B cell (primary cell): Measurements from ENCODE around the gene MARCHF4. TPM values are rescaled to one million over a fixed set of nuclear protein-coding genes. Genes with fewer than 3 reads are reported as not detected.

ENCODE experiments used
- ATAC-seq: fragments of 200-7000 bp; cut with Tn5 transposase; one replicate; pipeline ENCODE4 v1.10.0; 2021; ENCODE audit warnings: low read depth, mild to moderate bottlenecking, moderate number of reproducible peaks, moderate library complexity
- CTCF ChIA-PET: fragments of 350-600 bp; sonication (Branson Sonifier 250); formaldehyde crosslinking; loops from one replicate; lab custom pipeline; 2021; ENCODE audit warnings: antibody characterized with exemption, inconsistent platforms; lab: Charles Lee
- POLR2A ChIA-PET: fragments of 350-600 bp; sonication (Branson Sonifier 250); formaldehyde crosslinking; loops from one replicate; lab custom pipeline; 2021; ENCODE audit warnings: antibody characterized with exemption; lab: Charles Lee
- DNase-seq: peaks from one replicate; pipeline ENCODE4 v3.0.0; 2013
- H2AFZ ChIP-seq: 2 replicates; pipeline ENCODE4 v1.6.1; 2012; ENCODE audit warnings: mild to moderate bottlenecking, low read depth, low read length; ENCODE audit not compliant: insufficient read depth, poor library complexity, severe bottlenecking
- H3K27ac ChIP-seq, 2 donors: 1 replicate in 1 of 2; 2 replicates in 1 of 2; pipeline ENCODE4 v1.5.1; 2012 to 2013; ENCODE audit warnings: low read length in 2 of 2, mild to moderate bottlenecking in 2 of 2, moderate library complexity in 1 of 2
- H3K27me3 ChIP-seq, 4 experiments: fragments of 200-600 bp in 1 of 4; sonication (generic) in 1 of 4; replicated peaks in 1 of 4; 1 replicate in 2 of 4; 2 replicates in 2 of 4; pipeline versions ENCODE4 v1.6.1 to v1.7.0; 2013 to 2016; ENCODE audit warnings: low read length in 3 of 4, mild to moderate bottlenecking in 2 of 4, mixed read lengths in 1 of 4, moderate library complexity in 1 of 4; ENCODE audit not compliant: insufficient read depth in 4 of 4, control insufficient read depth in 3 of 4; ENCODE audit errors: control extremely low read depth in 1 of 4
- H3K36me3 ChIP-seq, 2 experiments: replicated peaks in 1 of 2; 1 replicate in 1 of 2; 2 replicates in 1 of 2; pipeline versions ENCODE4 v1.6.1 to v1.7.1; 2013; ENCODE audit warnings: low read length in 1 of 2; ENCODE audit not compliant: insufficient read depth in 2 of 2, control insufficient read depth in 1 of 2; ENCODE audit errors: control extremely low read depth in 1 of 2, extremely low read depth in 1 of 2
- H3K4me1 ChIP-seq, 2 donors: fragments of 200-600 bp in 1 of 2; sonication (generic) in 1 of 2; 1 replicate in 1 of 2; 2 replicates in 1 of 2; pipeline versions ENCODE4 v1.5.1 to v1.6.1; 2013 to 2017; ENCODE audit warnings: low read length in 2 of 2; ENCODE audit not compliant: control insufficient read depth in 2 of 2, insufficient read depth in 2 of 2
- H3K4me2 ChIP-seq: replicated peaks from 2 replicates; pipeline ENCODE3; 2012; ENCODE audit warnings: mild to moderate bottlenecking, low read depth, low read length; ENCODE audit not compliant: poor library complexity, severe bottlenecking
- H3K4me3 ChIP-seq, 5 experiments: fragments of 200-600 bp in 1 of 5; sonication (generic) in 1 of 5; 1 replicate in 3 of 5; 2 replicates in 2 of 5; pipeline versions ENCODE4 v1.5.1 to v1.7.0; 2011 to 2016; ENCODE audit warnings: low read length in 4 of 5, mild to moderate bottlenecking in 4 of 5, low read depth in 2 of 5, control low read depth in 1 of 5, moderate library complexity in 1 of 5; ENCODE audit not compliant: insufficient read depth in 1 of 5; ENCODE audit errors: control extremely low read depth in 1 of 5, extremely low read depth in 1 of 5
- H3K79me2 ChIP-seq: fragments of 200-600 bp; sonication (generic); one replicate; pipeline ENCODE4 v1.6.0; 2016; ENCODE audit warnings: low read length; ENCODE audit not compliant: control insufficient read depth, insufficient read depth
- H3K9ac ChIP-seq: fragments of 200-600 bp; sonication (generic); 2 replicates; pipeline ENCODE4 v1.6.1; 2017; ENCODE audit warnings: mild to moderate bottlenecking, low read length, moderate library complexity
- H3K9me3 ChIP-seq, 3 donors: one replicate each; pipeline versions ENCODE4 v1.6.1 to v1.7.1; 2013; ENCODE audit warnings: low read length in 2 of 3; ENCODE audit not compliant: control insufficient read depth in 2 of 3, insufficient read depth in 1 of 3; ENCODE audit errors: control extremely low read depth in 1 of 3
- H4K20me1 ChIP-seq: 2 replicates; pipeline ENCODE4 v1.6.0; 2012; ENCODE audit warnings: mild to moderate bottlenecking, low read length; ENCODE audit not compliant: insufficient read depth, control insufficient read depth, poor library complexity, severe bottlenecking
- H3K27ac Mint-ChIP-seq: one replicate; pipeline ENCODE4 v1.8.0; 2021; ENCODE audit warnings: mixed read lengths
- H3K27me3 Mint-ChIP-seq: one replicate; pipeline ENCODE4 v1.8.0; 2021; ENCODE audit warnings: mixed read lengths
- H3K4me1 Mint-ChIP-seq: one replicate; pipeline ENCODE4 v1.8.0; 2021; ENCODE audit warnings: mixed read lengths
- H3K4me3 Mint-ChIP-seq: one replicate; pipeline ENCODE4 v1.8.0; 2021; ENCODE audit warnings: mixed read lengths
- H3K9me3 Mint-ChIP-seq: one replicate; pipeline ENCODE4 v1.8.0; 2022; ENCODE audit warnings: mixed read lengths; ENCODE audit not compliant: insufficient read depth
- CTCF ChIP-seq: fragments of 200-600 bp; IDR thresholded peaks from one replicate; pipeline ENCODE4 v1.8.0; 2022; ENCODE audit warnings: antibody characterized with exemption, mild to moderate bottlenecking
- EZH2 ChIP-seq: IDR thresholded peaks from 2 replicates; pipeline ENCODE4 v1.6.1; 2012; ENCODE audit warnings: borderline replicate concordance, low read depth, mild to moderate bottlenecking, moderate library complexity, low read length; ENCODE audit not compliant: insufficient read depth, poor library complexity, severe bottlenecking
- WGBS: methylation state at CpG from one replicate; pipeline ENCODE4 v1.1.5; 2013; ENCODE audit warnings: missing lambda C conversion rate; ENCODE audit not compliant: insufficient coverage; 5-methylcytosine and 5-hydroxymethylcytosine counted together
- intact Hi-C: fragments of 100-400 bp; cut with micrococcal nuclease; formaldehyde crosslinking; loops from one replicate; pipeline ENCODE4 v1.10.0; 2022
- polyA plus RNA-seq: library from polyadenylated mRNA; depleted of rRNA; stranded (reverse); fragments of >200 nt; gene quantifications from 2 replicates; pipeline ENCODE4 v1.2.3, GENCODE V29; 2012
- small RNA-seq: library from RNA; depleted of rRNA; stranded (forward); fragments of <200 nt; gene quantifications from one replicate; pipeline ENCODE3, GENCODE V24; 2012; ENCODE audit warnings: low replicate concordance, low read depth; ENCODE audit not compliant: insufficient read length
- total RNA-seq, 2 donors: library from RNA; stranded (reverse); fragments of 120-200 nt in 1 of 2; gene quantifications; 1 replicate in 1 of 2; 2 replicates in 1 of 2; pipeline versions ENCODE4 v1.2.3 to v1.2.4, GENCODE V29; 2013 to 2022

Gene MARCHF4
- total and polyA plus RNA-seq, 2 donors (not counting 1 experiment from before 2014, with no cell fraction given) = not detected

- intact Hi-C loops = no loop called here
- ChIA-PET POLR2A (no interaction called here), CTCF (no interaction called here)
- peaks cover 0 to 4% (median 0%) of the 10 kb centered on the region in 4 experiments for H3K27me3 ChIP-seq
- no peak overlapping the region for H2AFZ ChIP-seq
- Mint-ChIP-seq H3K27ac (no peak overlapping the region), H3K9me3 (no peaks in the 10 kb centered on the region), H3K4me3 (no peak overlapping the region), H3K27me3 (no peaks in the 10 kb centered on the region), H3K4me1 (no peaks in the 10 kb centered on the region)
- no peaks in the 10 kb centered on the region for H3K36me3 ChIP-seq
- H3K9ac ChIP-seq = no peak overlapping the region
- no peak for TF ChIP-seq CTCF
- TF ChIP-seq EZH2 = no peak
- no peaks in the 10 kb centered on the region for H4K20me1 ChIP-seq
- no peaks in the 10 kb centered on the region for H3K79me2 ChIP-seq
- no peaks in the 10 kb centered on the region for H3K9me3 ChIP-seq
- ATAC-seq (no peak), DNase-seq (no peak)
- no peak overlapping the region for H3K27ac ChIP-seq
- H3K4me3 ChIP-seq = no peak overlapping the region
- 100% methylated on average over 2 of the region's 5 CpGs for WGBS
- no peak overlapping the region for H3K4me2 ChIP-seq
- H3K4me1 ChIP-seq = no peaks in the 10 kb centered on the region
Observed at GRCh38 chr2:216328347-216328746, 43.9 kb downstream of the MARCHF4 start.

GRCh38 chr2:216327447-216327935 is 44.8 kb downstream of the MARCHF4 start:
- WGBS = no CpG with 5 or more reads among the region's 1 CpG
- ATAC-seq (no peak), DNase-seq (no peak)
- ChIA-PET POLR2A (no interaction called here), CTCF (no interaction called here)
- Mint-ChIP-seq H3K27me3 (no peaks in the 10 kb centered on the region), H3K9me3 (no peaks in the 10 kb centered on the region), H3K4me3 (no peak overlapping the region), H3K27ac (no peak overlapping the region), H3K4me1 (no peaks in the 10 kb centered on the region)
- Histone ChIP-seq H3K36me3 (no peaks in the 10 kb centered on the region), H3K4me3 (no peak overlapping the region), H3K4me2 (no peak overlapping the region), H3K79me2 (no peaks in the 10 kb centered on the region), H3K27me3 (peaks cover 0 to 4% (median 0%) of the 10 kb centered on the region in 4 experiments), H3K4me1 (no peaks in the 10 kb centered on the region), H4K20me1 (no peaks in the 10 kb centered on the region), H3K9ac (no peak overlapping the region), H3K9me3 (no peaks in the 10 kb centered on the region), H3K27ac (no peak overlapping the region), H2AFZ (no peak overlapping the region)
- intact Hi-C loops = no loop called here
- no peak for TF ChIP-seq CTCF
- no peak for TF ChIP-seq EZH2

Small RNA genes lying within 50 kb of the gene (small RNA-seq; reads per million reads assigned to genes)
- not detected for gene RF00019

Other genes with a start within 250 kb of the MARCHF4 start
- 46.7 and 50.7 TPM in 2 replicates for gene SMARCAL1, start 40.0 kb upstream of the MARCHF4 start, total RNA-seq
- gene SMARCAL1, start 40.0 kb upstream of the MARCHF4 start, polyA plus RNA-seq = 20.2 and 20.7 TPM in 2 replicates
- 3,163 and 3,456 TPM in 2 replicates for gene RPL37A, start 126.4 kb upstream of the MARCHF4 start, total RNA-seq
- 1,571 and 2,183 TPM in 2 replicates for gene RPL37A, start 126.4 kb upstream of the MARCHF4 start, polyA plus RNA-seq